GM18951 (cell line): Measurements from ENCODE around the gene NGLY1.

Source experiments
- POLR2A ChIP-seq: IDR thresholded peaks from 4 replicates; pipeline ENCODE4 v1.6.1; 2011; ENCODE audit warnings: mild to moderate bottlenecking; ENCODE audit not compliant: insufficient read length, insufficient read depth; ENCODE audit errors: extremely low read depth
- in situ Hi-C: fragments of 300-500 bp; cut with MboI; formaldehyde crosslinking; loops from one replicate; pipeline ENCODE4 v1.12.0; 2022; ENCODE audit warnings: low sequenced_read_pairs, mixed read lengths, inconsistent platforms; ENCODE audit not compliant: unreplicated experiment

The NGLY1 gene

GRCh38 chr3:25711090-25711489 lies 72.2 kb downstream of the NGLY1 start:
- in situ Hi-C loops: no loop called here

GRCh38 chr3:25708036-25708435 lies 75.2 kb downstream of the NGLY1 start:
- no peak for TF ChIP-seq POLR2A
- in situ Hi-C loops: no loop called here

More at GRCh38 chr3:25711090-25711489, 72.2 kb downstream of the NGLY1 start:
- no peak for TF ChIP-seq POLR2A

DNA sequence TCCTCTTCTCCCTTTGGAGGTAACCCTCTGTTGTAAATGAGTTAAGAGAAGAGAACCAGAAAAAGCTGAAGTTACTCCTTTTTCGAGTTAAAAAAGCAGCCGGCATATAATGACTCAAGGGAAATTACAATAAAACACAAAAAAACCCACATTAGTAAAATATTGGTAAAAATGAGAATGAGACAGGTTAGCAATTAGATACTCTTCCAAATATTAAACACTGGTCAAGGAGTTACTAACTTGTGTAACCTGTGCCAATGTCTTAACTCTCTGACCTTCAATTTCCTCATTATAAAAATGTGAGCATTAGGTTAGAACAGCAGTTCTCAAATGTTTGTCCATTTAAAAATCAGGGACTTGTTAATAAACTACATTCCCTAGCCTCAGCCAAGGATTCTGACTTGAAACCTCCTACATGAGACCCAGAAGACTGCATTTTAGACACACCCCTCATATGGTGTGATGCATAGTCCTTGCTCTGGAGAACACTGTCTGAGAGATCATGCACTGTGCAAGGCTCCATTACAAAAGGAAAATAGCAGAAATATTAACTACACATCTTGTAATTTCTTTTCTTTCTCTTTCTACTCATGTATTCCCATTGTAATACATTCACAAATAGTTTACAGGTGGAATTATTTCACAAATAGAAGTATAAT lies 75.8 kb downstream of the NGLY1 start:
- in situ Hi-C loops: no loop called here
- TF ChIP-seq POLR2A: no peak

DNA sequence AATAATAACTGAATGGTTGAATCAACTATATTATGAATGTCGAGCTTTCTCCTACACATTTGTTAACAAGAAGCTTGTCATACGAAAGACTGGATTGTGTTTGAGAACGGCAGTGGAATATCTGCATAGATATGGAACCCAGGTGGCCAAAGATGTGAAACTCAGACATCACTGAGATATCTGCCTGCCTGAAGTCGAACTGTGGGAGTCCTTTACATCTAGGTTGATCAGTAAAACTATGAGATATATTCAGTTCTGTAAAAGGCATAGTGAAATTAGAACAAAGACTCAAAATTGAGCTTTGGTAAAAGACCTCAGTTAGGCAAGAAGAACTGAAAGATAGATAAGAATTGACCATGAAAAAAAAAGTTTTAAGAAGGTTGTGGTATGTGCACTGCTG lies 77.0 kb downstream of the NGLY1 start:
- in situ Hi-C loops: no loop called here
- no peak for TF ChIP-seq POLR2A

DNA sequence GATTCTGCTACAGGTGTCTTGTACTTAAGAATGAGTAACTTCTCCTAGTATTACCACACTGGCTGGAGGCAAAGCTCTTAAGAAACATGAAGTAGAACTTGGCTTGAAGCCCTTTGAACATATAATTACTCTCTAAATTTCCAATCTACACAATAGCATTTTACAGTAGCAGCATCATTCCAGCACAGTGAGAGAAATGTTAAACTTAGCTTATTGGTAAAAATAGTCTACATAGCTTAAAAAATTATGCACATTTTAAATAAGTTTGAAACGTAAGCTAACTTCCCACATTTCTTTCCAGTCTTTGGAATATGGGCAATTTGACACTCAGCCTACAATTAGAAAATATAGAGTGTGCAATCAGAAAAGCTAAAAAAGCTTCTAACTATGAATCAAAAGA lies 85.7 kb downstream of the NGLY1 start:
- in situ Hi-C loops: no loop called here
- TF ChIP-seq POLR2A: no peak

DNA sequence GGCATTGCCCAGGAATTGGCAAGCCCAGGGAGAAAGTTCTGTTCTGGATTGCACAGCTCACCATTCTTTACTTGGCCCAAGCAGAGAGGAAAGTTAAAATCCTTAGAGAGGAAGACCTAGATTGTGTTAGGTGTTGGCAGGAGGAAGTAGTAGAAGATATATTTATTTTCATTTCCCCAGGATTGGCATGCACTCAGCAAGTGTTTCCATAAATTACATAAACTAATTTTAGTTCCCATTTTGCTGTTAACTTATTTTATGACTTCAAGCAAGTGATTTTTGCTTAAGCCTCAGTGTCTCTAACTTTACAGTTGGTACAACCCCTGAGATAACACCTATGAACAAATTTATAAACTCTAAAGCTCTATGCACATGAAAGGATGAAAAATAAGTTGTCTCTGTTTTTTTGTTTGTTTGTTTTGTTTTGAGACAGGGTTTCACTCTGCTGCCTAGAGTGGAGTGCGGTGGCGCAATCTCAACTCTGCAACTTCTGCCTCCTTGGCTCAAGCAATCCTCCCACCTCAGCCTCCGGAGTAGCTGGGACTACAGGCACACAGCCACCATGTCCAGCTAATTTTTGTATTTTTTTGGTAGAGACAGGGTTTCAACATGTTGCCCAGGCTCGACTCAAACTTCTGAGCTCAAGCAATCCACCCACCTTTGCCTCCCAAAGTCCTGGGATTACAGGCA lies 87.4 kb downstream of the NGLY1 start:
- in situ Hi-C loops: no loop called here
- no peak for TF ChIP-seq POLR2A

- in situ Hi-C loops: no loop called here
- no peak for TF ChIP-seq POLR2A
Measured at GRCh38 chr3:25693238-25693637, 90.0 kb downstream of the NGLY1 start.

DNA sequence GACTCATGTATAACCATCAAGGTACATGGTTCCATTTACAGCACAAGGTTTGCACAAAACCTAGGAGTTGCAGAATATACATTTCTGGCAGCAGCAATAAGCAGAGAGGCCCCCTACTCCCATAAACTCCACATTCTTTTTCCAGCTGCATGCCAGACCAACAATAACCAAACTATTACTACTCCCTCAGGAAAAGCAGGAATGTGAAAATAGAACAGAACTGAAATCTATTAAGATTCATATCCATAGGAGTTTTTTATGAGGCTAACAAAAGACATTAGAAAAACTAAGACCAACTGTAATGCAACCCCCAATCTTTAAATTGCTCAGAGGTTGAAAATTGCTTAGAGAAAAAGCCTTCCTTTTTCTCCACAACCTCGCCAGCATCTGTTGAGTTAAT lies 90.9 kb downstream of the NGLY1 start:
- in situ Hi-C loops: no loop called here
- no peak for TF ChIP-seq POLR2A

DNA sequence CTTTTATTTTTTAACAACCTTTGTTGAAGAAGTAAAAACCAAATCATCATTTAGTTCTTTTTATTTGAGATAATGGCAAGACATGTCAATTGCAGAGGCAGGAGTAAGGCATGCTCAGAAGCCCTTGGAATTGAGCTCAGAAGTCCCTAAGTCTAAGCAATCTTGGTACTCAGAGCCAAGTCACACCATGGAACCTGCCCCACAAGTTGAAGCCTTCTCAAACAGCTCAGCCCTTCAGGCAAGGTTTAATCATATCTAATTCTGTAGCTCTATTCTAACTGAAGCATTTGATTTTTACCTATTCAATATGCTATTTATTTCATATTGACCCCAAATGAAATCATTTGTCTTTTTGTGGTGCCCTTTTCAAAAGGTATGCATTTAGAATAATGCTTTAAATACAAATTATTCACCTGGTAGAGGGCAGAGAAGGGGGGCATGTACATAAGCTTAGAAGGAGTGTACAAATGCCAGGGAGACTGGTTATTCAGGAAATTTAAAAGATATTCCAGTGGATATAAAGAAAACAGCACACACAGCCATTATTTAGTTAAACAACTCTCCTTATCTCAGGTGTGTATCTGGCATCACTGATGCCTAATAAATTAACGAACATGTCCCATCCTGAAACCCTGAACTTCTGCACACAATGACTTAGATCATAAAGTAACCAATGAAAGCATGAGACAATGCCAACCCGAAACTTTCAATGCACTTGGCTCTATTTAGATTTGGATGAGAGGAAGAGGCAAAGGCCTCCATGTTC lies 92.3 kb downstream of the NGLY1 start:
- TF ChIP-seq POLR2A: no peak
- in situ Hi-C loops: no loop called here

- in situ Hi-C loops: no loop called here
- no peak for TF ChIP-seq POLR2A
Measured at GRCh38 chr3:25689226-25689625, 94.0 kb downstream of the NGLY1 start.

GRCh38 chr3:25687742-25688141 lies 95.5 kb downstream of the NGLY1 start:
- TF ChIP-seq POLR2A: no peak
- in situ Hi-C loops: no loop called here

GRCh38 chr3:25686766-25687165 lies 96.5 kb downstream of the NGLY1 start:
- no peak for TF ChIP-seq POLR2A
- in situ Hi-C loops: no loop called here

DNA sequence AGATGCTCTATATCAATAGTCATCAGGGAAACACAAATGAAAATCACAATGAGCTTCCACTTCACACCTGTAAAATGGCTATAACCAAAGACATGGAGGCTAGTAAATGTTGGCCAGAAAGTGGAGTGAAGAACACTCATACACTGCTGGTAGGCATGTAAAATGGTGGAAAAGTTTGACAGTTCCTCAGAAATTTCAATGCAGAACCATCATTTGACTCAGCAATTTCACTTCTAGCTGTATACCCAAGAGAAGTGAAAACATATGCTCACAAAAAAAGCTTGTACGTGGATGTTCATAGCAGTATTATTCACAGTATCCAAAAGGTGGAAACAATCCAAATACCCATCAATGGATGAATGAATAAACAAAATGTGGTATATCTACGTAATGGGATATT lies 99.4 kb downstream of the NGLY1 start:
- in situ Hi-C loops: no loop called here
- TF ChIP-seq POLR2A: no peak

GRCh38 chr3:25683410-25683809 lies 99.8 kb downstream of the NGLY1 start:
- no peak for TF ChIP-seq POLR2A
- in situ Hi-C loops: no loop called here

DNA sequence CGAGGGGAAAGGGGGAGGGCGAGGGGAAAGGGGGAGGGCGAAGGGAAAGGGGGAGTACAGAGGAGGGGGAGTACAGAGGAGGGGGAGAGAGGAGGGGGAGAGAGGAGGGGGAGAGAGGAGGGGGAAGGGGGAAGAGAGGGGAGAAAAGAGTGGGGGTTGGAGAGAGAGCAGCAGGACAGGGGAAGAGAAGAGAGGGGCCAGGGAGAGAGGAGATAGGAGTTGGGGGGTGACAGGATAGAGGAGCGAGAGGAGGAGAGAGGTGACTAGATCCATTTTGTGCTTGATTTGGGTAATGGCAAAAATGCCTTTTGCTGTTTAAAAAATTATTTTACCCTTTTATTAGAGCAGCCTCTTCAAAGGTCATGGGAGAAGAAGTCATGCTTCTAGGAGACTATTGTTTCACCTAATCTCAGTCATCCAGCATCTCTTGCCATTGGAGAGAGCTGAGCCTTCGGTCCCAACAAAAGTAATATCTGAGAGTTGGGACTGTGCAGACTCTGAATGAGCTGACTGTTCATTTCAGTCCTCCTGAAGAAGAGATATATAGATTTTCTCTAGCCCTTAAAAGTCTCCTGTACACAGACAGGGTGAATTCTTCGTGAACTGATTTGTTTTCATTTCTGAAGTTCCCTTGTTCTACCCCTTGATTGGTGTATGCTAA lies 103.5 kb downstream of the NGLY1 start:
- in situ Hi-C loops: no loop called here
- TF ChIP-seq POLR2A: no peak
